ENCODE results near the gene F8.

DNA sequence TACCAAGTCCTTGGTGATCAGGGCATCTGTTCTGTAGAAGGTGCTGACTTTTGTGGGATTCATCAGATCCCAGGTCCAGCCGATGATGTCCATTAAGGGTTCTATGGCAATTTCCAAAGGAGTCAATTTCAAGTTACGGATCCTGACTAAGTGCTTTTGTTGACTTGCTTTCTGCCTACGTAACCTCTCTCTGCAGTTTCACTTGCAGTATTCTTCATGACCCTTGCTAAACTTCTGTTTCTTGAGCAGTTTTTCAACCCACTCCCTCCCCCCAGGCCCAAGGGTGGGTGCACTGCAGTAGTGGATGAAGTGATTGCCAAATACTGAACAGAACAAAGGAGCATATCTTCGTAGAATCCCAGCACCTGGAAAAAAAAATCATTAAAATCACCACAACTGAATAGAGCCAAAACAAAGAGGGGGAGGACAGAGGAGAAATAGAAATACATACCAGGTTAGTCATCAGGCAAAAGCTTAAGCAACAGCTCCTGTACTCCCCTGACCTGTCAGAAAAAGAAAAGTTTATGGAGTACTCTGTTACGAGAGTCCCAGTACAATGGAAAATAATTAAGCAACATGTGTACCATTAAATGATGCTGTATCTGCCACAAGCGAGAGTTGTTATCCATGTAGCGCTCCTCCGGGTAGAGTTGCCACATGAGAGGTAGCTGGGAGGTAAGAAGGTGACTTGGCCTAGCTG is 42.7 kb upstream of the F8 start:
- TF ChIP-seq POLR2A (IDR thresholded peaks at IDR 0.05) = no peak
- TF ChIP-seq, protein P1, sequence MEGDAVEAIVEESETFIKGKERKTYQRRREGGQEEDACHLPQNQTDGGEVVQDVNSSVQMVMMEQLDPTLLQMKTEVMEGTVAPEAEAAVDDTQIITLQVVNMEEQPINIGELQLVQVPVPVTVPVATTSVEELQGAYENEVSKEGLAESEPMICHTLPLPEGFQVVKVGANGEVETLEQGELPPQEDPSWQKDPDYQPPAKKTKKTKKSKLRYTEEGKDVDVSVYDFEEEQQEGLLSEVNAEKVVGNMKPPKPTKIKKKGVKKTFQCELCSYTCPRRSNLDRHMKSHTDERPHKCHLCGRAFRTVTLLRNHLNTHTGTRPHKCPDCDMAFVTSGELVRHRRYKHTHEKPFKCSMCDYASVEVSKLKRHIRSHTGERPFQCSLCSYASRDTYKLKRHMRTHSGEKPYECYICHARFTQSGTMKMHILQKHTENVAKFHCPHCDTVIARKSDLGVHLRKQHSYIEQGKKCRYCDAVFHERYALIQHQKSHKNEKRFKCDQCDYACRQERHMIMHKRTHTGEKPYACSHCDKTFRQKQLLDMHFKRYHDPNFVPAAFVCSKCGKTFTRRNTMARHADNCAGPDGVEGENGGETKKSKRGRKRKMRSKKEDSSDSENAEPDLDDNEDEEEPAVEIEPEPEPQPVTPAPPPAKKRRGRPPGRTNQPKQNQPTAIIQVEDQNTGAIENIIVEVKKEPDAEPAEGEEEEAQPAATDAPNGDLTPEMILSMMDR (IDR thresholded peaks at IDR 0.05) = no peak
- no peak for TF ChIP-seq POLR2AphosphoS5 (IDR thresholded peaks at IDR 0.05)
- no peak for TF ChIP-seq EP300 (IDR thresholded peaks at IDR 0.05)
